ENCODE results near the gene COQ8A.
"Not testable (repeated sequence)": the region's sequence is repeated elsewhere in the genome, so short reads cannot be mapped to it uniquely, and the experiment has no call there.

The COQ8A gene

DNA sequence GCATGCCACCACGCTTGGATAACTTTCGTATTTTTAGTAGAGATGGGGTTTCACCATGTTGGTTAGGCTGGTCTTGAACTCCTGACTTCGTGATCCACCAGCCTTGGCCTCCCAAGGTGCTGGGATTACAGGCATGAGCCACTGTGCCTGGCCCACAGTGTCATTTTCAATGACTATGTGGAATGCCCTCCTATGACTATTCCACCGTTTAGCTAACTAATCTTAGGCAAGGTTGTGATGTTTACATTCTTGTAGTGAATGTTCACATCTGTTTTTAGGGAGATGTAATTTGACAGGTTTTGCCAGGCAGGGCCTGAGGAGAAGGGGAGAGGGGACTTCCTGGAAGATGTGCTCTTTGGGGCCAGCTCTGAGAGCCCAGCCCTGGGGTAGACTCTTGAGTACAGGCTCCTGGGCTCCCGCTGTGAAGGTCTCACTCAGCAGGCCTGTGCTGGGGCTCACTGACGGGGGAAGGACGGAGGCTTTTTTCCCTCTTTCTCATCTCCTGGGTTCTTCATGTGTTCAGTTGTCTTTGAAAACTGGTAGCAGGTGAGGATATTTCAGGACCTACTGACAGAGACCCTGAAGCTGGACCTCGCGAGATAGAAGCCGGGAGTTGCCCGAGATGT is 13.2 kb downstream of the COQ8A start:
- no peak for DNase-seq

DNA sequence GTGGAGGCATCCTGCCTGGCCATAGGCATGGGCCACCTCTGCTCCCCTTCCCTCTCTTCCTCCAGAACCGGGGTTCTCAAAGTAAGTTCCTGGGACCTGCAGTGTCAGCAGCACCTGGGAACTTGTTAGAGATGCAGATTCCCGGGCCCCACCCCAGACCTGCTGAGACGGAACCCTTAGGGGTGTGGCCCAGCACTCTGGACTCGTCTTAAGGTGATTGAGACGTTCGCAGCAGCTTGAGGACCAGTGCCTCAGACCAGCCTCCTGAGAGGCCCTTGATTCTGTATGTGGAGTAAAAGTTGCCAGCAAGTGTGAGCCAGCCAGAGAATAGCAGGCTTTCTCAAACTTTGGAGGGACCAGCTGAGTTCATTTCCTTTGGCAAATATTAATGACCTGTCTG is 14.2 kb downstream of the COQ8A start:
- no peak for DNase-seq

DNA sequence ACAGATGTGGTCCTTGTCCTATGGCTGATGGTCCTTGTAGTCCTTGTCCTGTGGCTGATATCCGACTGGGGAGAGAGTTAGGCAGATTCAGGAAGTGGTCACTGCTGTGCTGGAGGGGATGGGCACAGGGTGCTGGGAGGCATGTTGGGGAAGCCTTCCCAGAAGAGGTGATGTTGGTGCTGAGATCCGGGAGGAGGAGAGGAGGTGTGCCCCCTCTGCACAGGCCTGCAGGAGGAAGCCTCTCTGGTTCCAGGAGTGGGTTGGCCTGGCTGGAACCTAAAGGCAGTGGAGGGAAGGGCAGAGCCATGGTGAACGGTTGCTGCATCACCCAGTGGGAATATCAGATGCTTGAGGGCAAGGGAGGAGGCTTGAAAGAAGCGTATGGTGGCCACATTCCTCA is 14.7 kb downstream of the COQ8A start:
- DNase-seq: no peak

DNA sequence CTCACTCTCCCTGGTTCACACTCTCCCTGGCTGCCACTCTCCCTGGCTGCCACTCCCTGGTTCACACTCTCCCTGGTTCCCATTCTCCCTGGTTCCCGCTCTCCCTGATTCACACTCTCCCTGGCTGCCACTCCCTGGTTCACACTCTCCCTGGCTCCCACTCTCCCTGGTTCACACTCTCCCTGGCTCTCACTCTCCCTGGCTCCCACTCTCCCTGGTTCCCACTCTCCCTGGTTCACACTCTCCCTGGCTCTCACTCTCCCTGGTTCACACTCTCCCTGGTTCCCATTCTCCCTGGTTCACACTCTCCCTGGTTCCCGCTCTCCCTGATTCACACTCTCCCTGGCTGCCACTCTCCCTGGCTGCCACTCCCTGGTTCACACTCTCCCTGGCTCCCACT is 15.8 kb downstream of the COQ8A start:
- DNase-seq: not testable (repeated sequence)

DNA sequence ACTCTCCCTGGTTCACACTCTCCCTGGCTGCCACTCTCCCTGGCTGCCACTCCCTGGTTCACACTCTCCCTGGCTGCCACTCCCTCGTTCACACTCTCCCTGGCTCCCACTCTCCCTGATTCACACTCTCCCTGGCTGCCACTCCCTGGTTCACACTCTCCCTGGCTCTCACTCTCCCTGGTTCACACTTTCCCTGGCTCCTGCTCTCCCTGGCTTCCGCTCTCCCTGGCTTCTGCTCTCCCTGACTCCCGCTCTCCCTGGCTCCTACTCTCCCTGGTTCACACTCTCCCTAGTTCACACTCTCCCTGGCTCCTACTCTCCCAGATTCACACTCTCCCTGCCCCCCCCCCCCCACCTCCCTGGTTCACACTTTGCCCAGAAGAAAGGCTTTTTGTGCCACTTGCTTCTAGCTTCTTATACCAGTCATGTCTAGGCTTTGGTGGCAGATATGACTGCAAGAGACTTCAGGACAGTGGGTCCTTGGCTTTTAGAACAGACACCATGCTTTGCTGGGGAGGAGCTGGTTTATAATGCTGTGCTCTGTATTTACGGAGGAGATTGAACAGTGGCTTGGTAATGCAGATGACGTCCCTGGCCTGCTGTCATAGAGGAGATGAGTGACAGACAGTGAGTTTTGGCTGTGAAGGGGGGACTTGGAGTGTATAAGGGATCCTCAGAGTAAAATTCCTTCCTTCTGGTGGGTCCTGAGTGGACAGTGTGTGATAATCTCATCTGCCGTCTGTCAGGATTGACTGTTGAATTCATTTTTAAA is 17.0 kb downstream of the COQ8A start:
- no peak for DNase-seq

DNA sequence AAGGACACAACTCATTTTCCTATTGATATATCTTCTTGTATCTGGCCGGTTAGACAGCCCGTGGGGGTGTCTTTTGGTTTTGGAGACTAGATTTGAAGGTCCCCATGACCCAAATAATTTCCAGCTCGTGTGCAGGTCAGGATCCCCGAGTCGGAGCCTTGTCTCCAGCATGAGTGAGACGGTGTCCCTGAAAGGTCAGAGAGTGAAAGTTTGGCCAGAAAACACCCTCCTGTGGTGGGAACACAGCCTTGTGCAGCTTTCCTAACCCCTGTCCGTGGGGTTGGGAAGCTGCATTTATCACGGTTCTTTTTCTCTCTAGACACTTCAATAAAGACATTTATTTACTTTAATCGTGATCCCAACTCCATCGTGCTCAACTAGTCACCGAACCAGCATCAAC is 17.6 kb downstream of the COQ8A start:
- DNase-seq: no peak

DNA sequence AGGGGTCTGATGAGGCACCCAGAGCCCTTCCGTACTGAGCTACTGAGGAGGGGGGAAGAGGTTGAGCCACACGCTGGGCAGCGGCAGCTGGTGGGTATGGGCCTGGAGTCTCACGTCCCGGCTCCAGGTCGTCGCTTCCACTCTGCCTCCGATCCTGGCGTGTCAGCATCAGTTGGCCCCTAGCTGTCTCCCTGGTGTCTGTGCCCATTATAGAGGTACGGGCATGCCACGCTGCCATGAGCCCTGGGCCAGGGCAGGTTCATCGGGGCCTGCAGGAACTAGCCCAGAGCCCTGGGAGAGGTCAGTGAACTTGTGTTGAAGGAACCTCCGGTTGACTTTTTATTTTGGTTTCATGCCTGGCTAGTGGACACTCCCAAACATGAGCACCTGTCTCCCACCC is 18.2 kb downstream of the COQ8A start:
- no peak for DNase-seq

DNA sequence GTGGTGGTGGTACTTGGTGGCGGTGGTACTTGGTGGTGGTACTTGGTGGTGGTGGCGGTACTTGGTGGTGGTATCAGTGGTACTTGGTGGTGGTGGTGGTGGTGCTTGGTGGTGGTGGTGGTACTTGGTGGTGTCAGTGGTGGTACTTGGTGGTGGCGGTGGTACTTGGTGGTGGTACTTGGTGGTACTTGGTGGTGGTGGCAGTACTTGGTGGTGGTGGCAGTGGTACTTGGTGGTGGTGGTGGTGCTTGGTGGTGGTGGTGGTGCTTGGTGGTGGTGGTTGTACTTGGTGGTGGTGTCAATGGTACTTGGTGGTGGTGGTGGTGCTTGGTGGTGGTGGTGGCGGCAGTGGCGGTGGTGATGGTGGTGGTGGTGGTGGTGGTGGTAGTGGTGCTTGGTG is 20.2 kb downstream of the COQ8A start:
- DNase-seq: no peak

DNA sequence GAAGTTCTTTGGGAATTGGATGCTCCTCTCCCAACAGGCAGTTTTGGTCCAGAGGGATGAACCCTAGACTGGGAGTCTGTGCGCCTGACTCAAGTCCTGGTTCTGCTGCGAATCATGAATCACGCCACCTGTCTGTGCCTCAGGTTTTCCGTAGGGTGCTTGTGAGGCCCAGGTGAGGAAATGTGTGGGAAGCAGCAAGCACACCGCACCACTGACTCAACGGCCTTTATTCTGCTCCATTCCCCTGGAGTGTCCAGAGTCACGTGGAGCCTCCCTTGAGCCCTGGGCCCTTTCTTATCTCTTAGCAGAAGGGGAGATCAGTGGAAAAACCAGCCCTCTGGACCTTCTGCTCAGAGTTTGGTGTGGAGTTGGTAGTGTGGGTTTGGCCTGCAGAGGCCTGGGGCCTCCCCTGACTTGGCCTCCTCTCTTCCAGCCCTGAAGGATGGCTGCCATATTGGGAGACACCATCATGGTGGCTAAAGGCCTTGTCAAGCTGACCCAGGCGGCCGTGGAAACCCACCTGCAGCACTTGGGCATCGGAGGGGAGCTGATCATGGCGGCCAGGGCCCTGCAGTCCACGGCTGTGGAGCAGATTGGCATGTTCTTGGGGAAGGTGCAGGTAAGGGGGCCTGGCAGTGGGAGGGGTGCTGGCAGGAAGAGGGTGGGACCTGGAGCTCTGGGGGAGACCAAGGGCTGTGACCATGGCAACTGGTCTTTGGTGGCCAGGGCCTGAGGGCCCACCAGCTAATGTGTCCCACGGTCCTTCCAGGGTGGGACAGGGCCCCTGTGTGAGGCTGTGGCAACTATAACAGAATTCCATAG is 21.1 kb downstream of the COQ8A start:
- no peak for DNase-seq

DNA sequence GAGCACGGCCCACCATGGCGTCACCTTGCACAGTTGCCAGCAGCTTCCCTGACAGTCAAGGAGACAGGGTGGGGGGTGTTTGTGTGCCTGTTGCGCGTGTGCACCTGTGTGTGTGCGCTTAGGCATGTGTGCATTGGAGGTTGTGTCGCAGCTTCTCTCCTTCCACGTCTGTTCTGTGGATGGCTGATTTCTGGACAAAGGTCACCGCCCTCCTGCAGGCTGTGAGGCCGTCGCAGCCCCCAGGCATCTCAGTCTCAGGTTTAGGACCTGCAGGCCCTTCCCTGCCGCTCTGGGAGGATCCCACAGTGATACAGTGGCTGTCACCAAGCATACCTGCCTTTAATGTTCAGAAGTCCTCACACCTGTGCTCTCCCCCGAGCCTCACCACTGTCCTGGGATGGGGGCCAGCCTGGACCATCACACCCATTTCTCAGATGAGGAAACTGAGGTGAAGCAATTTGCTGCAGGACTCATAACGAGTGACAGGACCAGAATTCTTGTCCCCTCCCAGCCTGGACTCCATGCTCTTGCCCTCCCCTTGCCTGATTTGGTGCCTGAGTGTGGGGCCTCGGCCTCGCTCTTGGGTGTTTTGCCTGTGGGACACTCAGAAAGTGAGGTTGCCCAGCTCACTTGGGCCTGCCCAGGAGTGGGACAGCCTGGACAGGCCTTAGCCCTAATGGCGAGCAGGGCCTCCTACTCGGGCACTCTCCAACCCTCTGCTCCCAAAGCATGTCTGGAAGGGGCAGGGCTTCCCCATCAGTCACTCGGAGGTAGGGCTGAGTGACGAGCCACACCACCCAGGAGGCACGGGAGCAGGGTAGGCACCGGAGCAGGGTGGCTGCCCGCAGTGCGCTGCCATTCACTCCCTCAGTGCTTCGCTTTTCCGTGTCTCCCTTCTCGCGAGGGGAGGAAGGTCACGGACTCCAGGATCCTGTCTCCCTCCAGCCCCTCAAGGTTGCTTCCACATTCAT is 22.6 kb downstream of the COQ8A start:
- no peak for DNase-seq

DNA sequence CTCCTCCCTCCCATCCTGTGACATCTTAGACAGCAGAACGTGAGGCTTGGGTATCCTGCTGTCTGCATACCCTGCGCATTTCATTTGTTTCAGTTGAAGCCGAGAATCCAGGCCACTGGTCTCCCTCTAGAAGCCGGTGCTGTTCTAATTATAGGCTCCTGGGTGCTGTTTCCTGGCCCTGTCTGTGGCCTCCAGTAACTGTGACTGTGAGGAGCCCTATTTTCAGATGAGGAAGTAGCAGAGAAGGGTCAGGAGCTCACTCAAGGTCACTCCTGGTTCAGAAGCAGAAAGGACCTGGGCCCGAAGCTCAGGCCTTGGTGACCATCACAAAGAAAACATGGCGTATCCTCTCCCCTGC is 24.0 kb downstream of the COQ8A start:
- DNase-seq: no peak

DNA sequence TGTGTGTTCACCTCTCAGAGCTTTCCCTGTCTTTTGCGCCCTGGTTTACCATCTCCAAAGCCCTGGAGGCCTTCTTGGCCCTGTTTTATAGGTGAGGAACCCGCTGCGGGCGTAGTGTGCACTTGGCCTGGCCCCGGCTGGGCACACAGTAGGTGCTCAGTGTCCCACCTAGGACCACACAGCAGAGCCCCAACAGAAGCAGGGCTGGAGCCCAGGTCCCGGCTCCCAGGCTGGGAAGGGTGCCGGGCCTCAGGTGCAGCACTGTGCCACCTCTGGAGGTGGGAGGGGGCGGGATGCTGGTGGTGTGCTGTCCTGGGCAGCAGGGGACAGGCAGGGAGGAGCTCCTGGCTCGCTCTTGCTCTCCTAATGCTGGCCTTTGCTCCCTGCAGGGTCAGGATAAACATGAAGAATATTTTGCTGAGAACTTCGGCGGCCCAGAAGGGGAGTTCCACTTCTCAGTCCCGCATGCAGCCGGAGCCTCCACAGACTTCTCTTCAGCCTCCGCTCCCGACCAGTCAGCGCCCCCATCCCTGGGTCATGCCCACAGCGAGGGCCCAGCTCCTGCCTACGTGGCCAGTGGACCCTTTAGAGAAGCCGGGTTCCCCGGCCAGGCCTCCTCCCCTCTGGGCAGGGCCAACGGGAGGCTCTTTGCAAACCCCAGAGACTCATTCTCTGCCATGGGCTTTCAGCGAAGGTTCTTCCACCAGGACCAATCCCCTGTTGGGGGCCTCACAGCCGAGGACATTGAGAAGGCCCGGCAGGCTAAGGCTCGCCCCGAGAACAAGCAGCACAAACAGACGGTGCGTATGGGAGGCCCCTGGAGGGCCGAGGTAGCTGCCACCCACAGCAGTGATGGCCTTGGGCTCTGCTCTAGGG is 24.8 kb downstream of the COQ8A start:
- no peak for DNase-seq

DNA sequence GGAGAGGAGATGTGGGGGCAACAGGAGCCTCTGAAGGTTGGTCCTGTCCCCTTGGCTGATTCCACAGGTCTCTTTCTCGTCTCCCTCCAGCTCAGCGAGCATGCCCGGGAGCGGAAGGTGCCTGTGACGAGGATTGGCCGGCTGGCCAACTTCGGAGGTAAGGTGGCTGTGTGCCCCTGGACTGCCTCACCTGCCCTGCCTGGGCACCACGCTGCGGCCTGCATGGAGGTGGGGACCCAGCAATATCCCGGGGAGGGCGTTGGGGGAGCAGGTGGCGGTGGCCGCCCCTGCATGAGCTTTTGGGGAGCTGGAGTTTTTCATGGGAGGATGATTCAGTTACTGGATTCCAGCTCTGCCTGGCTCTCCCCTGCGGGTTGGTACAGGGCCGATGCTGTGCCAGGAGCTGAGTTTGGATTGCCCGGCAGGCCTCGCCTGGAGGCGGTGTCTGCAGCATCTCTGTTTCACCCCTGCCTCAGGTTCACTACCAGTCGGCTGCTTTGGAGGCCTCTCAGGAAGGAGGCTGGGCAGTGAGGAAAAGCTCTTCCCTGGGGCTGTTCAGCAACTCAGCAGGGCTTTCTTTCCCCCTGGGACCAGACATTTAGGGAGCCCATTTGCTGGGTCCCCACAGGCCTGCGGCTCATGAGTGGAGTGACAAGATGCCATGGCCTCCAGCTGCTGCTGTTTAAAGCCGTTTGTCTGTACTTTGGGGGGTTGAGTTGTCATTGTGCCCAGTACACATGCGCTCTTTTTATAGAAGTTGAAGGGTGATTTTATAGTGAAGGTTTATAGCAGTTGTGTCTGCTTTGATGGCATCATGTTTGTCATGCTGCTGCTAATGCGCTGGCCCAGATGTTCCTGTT is 25.7 kb downstream of the COQ8A start:
- no peak for DNase-seq

DNA sequence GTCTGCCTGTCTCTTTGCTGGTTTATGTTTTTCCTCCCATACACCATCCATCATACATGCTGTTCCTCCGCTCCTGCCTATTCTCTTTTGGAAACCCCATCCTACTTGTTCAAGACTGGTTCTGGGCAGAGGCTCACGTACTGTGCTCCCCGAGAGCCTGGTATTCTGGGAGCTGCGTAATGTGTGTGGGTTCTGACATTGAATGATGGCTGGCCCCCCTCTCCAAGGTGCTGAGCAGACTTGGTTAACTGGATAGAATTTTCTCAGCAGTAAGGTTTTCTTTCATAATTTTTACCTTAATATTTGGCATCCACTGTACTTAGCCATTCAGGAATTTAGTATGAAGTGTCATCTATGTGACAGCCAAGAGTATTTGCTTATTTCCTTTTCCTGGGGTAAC is 26.6 kb downstream of the COQ8A start:
- DNase-seq: no peak

DNA sequence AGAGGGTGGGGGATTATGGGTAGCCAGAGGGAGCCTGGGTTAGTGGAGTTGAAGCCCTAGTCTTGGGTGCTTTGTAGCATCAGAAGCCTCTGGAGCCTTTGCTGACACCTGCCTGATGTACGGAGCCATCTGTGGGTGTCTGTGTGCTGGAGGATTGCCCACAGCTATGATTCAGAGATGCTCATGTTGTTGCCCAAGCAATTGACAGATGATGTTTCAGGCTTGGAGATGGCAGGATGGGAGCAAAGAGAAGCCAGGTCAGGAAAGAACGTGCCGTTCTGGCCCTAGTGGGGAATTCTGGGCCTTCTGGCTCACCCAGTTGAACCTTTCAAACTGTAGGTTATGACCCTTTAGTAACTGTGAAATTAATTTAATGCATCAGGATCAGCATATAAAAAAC is 27.6 kb downstream of the COQ8A start:
- no peak for DNase-seq

DNA sequence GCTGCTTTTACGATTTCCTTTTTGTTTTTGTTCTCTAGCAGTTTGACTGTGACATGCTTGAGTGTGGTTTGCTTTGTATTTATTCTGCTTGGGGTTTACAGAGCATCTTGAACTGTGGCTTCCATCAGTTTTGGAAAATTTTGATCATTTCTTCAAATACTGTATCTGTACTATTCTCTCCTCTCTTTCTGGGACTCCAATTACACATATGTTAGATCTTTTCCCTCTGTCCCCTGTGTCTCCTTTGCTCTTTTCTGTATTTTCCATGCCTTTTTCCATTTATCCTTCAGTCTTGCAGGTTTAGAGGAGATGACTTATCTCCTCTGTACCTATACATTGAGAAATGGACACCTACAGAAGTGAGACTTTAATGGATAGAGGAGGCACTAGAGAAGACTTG is 31.7 kb downstream of the COQ8A start:
- no peak for DNase-seq

DNA sequence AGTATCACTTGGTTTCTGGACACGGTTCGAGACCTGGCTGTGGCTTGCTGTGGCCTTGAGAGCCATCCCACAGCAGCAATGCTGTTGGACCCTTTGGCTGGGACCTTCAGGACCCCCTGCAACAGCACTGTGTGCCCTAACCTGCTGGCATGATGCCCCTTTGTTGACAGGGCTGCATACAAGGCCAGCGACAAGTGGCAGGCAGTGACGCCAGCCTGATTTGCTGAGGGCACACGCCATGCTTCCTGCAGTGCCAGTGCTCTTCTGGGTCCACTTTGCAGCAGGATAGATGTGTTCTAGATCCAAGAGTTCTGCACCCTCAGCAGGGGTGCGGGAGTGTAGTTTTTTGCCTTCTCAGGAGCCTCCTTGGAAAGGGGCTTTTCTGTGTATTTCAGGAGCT is 32.8 kb downstream of the COQ8A start:
- DNase-seq: no peak

DNA sequence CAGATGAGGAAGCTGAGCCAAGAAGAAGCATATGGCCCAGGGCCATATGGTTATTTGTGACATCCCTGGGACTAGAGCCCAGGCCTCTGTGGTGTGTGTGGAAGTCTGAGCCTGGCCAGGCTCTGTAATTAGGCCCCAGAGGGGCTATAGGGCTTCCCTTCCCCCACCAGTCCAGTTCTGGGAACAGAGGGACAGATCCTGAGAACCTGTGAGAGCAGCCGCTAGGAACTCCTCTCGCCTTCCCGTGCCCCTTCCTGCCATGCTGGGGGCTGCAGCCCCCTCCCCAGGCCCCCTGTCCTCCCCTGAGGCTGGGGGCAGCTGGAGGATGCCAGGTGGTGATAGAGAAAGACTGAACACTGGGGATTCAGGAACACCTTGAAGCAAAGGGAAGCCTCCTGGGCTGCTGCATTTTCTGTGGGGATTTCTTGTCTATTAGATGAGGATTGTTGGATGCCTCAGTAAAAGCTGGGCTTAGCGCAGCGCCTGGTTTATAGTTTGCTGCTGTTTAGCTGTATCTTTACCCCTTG is 33.3 kb downstream of the COQ8A start:
- DNase-seq: peak in 1 of 3 experiments; percentile 8

DNA sequence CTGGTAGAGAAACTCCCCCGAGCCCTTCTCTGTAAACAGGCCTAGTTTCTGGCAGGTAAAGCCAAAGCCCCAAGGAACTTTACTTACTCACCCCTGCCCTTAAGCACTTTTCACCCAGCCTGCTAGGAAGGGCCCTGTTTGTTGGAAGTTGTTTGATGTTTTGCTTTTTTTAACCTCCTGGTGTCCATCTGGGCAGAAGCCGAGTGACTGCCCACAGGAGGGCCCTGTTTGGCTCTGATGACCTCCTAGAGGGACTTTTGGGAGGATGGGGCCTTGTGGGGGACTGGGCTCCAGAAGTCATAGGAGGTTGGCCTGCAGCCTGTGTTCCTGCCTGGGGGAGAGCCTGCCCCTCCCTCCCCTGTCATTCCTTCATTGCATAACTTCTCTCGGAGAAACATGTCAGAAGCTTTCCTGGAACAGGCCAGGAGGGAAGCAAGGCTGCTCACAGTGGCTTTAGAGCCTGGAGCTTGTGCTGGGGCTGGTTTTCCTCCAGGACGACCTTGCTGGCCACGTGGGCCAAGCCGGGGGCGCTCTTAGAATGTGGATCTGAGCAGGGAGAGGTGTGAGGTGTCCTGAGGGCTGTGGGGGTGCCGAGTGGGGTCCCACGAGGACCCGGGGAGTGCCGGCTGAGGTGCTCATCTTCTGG is 33.9 kb downstream of the COQ8A start:
- no peak for DNase-seq
